Measurements from ENCODE around the gene TMEM89.

TMEM89 gene

DNA sequence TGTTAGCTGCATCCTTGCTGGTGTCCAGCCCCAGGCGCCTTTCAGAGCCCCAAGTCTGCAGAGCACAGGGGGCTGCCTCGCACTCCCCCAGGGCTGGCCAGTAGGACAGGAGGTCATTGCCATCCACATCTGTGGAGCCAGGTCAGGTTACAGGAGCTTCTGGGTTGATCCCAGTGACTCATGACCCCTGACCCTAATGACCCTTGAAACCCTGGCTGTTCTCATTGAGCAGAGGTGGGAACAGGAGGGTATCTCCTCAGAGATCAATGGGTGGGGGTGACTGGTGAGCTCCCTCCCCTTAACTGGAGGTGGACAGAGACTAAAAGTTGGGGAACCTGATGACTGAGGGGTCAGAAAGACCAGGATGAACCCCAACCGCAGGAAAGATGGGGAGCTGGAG, 19.8 kb upstream of the TMEM89 start:
- no peak for DNase-seq

DNA sequence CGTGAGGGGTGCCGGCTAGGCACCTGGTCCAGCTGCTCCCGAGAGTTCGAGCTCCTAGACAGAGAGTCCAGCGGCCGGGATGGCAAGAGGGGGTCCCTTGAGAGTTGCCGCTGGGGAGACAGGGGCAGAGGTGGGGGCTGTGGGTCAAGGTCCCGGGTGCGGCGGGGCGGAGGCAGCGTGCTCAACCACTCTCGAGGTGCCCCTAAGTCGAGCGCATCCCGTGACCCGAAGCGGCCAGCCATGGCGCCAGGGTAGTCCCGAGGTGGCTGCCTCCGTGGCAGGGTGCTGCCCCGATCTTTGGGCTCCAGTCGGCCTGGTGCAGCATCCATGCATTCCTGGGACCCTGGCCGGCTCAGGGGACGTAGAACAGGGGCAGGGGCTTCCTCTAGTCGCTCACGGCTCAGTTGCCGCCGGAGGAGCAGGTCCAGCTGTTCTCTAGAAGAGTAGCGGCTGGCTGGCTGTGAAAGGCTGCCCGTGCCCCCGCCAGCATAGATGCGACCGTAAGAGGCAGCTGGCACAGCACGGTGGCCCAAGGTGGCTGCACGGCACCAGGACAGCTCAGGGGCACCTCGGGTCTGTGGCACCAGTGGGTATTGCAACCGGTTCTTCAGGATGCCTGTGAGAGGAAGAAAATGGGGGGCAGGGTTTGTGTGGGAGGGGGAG, 18.5 kb upstream of the TMEM89 start:
- DNase-seq: no peak

DNA sequence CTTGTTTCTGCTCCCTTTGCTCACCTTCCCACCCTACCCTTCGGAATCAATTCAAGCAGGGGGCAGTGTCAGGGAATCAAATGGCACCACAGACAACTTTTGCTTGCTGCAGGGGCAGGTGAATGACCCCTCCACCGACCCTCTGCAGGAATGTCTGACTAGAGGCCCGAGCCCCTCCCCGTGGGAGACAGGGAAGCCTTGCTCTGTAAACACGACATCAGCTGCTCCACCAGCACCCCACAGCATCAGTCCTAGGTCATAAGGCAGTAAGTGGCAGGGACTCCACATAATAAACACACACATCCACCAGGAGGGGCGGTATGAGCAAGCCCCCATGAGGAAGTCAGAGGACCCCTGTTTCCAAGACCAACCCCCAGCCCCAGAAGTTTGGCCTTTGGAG, 15.7 kb upstream of the TMEM89 start:
- DNase-seq: no peak

DNA sequence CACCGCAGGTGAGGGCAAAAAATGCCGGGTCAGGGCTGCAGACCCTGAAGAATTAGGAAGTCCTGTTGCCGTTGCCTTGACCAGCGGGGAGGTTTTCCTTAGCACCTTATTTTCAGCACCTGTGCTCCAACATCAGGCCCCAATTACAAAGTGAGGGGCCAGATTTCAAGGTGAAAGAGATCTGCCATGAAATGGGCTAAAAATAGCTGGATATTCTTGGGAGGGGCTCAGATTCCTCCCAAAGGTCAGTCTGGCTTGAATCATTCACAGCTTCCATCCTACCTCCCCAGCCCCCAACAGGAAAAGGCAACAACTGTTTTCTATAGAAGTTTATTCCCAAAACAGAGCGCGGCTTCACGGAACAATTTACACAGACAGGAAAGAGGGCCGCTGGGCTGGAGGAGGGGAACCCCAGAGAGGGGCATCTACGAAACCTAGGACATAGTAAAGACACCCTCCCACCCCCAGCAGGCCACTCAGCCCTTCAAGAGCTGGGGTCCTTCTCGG, 14.6 kb upstream of the TMEM89 start:
- DNase-seq: no peak

DNA sequence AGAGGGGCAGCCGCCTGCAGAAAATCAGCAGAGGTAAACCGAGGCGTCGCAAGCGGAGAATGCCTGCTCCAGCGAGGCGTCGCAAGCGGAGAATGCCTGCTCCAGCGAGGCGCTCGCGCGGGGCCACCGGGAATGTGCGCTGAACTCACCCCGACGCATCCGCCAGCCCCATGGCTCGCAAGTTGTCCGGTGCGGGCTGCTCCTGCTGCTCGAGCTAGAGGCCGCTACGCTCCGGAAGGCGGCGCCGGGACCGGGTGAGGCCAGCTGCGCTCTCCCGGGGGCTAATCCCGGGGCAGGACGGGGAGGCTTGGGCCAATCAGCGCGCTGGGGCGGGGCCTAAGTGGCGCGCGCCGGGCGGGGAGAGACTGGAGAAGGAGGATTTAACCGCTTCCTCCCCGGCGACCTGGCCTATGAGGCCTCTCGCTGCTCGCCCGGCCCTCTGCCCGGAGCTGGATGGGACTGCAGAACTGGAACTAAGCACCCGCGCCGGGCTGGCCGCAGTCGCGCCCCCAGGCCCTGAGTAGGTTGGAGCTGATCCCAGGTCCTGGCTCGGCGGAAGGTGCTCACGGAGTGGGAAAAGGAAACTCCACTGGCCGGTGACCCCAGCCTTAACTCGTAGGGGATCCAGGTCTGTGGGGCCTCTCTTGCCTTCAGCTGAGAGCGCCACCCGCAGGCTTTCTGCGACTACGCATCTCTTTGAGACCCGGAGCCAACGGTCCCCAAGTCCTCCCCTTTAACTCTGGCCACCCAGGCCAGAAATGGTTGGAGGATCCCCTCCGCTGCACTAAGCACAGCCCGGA, 13.9 kb upstream of the TMEM89 start, which contains the start of gene SLC26A6:
Gene SLC26A6 (minus strand): TSS at position 240 of the 800 bp plus-strand sequence. CDS start 68 bp downstream, at position 172.
- peak; percentile 72 to 89 (median 78) for DNase-seq

DNA sequence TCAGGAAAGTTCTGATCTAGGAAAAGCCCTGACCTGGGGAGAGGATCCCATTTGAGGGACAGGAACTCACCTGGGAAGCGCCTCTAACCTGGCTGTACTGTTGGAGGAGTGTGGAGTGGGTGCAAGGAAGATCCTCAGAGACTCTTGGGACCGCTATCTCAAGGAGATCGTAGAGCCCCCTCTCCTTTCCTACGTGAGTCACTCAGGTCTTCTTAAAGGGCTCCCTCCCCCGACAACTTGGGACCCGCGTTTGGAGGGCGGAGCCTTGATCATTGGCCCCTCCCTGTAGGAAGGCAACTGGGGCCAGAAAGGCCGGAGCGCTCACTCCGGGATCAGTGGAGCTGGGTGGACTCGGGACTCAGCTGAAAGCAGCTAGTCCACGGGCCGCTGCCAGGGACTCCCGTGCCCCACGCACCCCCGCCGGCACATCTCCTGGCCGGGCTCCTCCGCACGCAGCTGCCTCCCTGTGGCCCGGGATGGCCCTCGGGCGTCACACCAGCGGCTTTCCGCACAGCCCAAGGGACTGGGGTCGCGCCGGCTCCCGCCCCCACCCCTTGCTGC, 13.2 kb upstream of the TMEM89 start:
- peak in 1 of 4 experiments; percentile 21 for DNase-seq

DNA sequence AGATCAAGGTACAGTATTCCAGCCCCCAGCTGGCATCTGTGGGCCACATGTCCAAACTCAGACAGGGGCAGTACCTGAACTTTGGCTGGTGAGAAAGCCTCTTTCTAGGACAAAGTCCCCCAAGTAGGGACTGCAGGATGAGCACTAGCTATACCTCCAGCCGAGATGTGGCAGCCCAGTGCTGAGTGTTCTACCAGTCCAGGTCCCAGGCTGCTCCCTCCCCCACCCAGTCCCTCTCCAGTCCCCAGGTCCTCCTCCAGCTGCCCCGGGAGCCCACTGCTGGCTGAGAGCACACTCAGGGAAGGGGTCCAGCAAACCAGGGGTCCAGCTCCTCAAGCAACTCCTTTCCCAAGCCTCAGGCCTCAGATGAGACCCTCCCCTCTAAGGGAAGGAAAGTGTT, 12.2 kb upstream of the TMEM89 start:
- no peak for DNase-seq

DNA sequence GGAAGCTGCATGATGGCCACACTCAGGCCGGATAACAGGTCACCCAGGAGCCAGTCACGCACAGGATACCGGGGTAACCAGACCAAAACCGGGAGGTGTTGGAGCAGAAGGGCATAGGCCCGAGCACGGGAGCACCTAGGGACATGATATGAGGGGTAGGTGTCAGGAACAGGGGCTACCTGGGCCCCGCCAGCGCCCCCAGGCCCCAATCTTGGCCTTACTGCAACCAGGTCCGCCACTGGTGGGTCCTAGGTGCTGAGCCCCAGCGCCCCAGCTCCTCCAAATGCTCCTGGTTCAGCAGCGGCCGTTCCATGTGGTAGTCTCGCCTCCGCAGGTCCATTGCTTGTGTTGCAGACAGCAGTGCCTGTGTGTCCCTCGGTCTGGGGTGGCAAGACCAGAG, 11.7 kb upstream of the TMEM89 start:
- no peak for DNase-seq

DNA sequence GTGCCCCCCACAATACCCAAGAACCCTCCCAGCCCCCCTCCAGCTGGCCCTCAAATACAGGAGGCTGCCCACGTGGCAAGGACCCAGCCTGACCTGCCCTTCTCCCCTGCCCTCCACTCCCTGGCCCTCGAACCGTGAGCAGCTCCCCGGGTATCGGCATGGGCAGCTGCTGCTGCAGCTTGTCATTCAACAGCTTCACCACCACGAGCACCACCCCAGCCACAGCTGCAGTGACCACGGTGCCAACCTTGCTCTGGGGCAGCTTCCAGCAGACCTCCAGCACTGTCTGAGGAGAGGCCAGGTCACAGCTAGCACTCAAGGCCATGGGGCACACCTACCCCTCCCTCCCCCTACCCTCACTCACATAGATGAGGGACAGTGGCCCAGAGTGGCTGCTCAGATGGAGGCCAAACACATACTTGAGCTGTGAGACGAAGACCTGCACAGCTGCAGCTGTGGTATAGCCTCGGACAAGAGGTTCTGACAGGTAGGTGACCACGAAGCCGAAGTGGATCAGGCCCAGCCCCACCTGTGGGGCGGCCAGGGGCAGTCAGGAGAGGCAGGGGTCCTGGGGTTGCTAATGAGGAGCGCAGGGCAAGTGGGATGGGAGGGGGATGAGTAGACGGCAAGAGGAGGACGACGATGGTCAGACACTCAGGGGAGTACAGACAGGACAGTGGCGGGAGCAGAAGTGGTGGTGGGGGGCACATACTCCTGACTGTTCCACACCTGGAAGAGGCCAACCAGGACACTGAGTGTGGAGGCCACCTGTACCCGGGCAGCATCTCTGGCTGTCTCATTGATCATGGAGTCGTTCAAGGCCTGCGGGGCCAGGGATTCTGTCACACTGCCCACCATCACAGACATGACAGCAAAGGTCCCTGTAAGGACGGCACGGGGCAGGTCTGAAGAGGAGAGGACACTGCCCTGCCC, 10.2 kb upstream of the TMEM89 start:
- no peak for DNase-seq

DNA sequence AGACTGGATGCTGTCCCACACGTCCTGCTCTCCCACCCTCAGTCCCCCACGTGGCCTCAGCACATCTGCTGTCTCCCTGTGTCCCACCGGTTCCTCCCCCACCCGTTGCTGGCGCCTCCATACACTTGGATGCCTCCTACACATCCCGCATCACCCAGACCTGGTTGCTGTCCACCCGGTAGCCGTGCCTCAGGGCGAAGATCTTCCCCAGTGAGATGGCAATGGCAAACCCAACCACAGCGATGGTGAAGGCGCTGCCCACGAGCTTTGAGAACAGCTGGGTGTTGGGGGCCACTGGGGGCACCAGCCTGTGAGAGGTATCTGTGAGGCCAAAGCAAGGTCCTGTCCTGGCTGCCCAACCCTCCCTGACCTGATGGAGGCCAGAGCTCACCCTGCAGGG, 9.3 kb upstream of the TMEM89 start:
- no peak for DNase-seq

DNA sequence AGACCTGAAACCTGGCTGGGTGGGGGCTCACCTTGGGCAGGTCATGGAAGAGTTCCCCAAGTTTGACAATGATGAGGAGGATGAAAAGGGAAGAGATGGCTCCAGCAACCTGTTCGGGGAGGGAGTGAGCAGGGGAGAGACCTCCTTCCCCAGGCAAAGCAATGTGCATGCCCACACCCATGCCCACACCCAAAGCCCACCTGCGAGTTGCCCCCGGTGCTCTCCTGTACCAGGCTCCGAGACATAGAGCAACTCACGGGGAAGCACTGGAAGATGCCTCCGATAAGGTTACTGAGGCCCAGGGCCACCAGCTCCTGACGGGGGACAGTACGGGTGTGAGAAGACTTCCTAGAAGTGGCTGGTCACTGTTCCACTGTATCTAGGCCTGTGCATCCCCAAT, 8.8 kb upstream of the TMEM89 start:
- DNase-seq: no peak

DNA sequence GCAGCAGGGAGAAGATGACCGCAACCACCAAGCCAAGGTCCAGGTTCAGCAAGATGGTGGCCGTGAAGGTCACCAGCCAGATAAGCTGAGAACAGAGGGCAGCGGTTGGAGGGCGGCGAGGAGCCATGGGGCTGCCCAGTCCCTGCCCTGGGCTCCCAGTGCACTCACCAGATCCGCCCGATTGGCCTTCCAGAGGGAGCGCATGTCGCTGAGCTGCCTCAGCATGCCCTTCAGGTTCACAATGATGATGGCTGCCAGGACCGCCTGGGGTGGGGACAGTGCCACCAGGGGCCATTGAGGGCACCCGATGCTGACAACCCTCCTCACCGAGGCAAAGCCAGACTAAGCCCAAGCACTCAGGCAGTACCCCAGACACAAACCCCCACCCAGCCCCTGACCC, 8.3 kb upstream of the TMEM89 start:
- no peak for DNase-seq

DNA sequence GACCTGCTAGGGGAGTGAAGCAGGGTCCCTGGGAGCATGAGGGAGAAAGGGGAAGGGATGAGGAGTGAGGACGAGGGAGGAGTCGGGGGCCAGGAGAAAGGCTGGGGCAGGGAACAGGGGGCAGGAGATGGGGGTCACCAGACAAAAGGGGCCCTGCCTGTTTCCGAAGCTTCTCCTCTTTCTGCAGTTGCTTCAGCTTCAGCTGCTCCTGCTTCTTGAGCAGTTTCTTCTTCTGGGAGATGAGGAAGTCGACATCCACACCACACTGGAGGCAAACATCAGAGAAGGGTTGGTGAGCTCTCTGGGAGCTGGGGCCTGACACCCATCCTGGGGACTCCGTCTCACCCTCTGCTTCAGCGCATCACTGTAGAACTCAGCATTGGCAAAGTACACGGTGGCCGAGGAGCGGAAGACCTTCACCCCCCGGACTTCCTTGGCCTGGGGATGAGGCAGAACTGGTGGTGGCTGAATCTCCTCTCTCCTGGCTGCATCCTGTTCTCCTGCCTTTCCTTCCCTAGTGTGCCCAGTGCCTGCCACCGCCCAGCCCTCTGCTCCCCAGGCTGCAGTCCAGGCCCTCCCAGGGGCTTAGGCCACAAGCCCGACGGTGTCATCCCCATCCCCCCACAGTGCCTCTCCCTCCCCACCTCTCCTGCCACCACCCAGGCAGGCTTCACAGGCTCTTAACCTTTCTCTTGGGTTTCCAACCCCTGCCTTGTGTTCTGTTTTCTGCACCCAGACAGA, 6.9 kb upstream of the TMEM89 start:
- DNase-seq: no peak

DNA sequence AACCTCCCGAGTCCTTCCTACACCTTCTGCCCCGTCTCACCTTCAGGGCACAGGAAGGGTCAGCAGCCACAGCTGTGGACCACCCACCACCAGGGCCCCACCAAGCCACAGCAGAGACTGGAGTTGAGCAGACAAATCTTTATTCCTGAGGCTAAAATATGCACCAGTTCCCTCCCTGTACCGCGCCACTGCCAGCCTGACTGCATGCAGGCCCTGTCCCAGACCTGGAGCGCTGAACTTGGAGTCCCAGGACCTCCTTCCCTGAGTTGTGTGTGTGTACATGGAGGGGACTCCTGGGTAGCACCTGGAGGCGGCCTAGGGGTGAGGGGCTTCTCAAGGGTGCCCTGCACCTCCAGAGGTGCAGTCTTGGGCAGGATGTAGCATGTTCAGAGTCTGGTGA, 4.0 kb upstream of the TMEM89 start:
- no peak for DNase-seq

DNA sequence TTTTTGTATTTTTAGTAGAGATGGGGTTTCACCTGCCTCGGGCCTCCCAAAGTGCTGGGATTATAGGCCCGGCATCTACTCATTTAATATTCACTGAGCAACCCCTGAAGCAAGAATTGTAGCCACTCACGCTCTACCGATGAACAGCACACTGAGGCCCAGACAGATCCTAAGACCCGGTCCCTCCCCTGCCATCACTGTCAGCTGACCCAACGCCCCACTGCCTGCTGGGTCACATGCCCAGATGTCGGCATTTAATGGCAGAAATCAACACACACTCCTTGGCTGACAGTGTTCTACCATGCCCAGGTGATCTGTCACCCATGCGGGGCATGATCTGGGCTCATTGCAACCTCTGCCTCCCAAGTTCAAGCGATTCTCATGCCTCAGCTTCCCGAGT, 3.2 kb upstream of the TMEM89 start:
- no peak for DNase-seq

DNA sequence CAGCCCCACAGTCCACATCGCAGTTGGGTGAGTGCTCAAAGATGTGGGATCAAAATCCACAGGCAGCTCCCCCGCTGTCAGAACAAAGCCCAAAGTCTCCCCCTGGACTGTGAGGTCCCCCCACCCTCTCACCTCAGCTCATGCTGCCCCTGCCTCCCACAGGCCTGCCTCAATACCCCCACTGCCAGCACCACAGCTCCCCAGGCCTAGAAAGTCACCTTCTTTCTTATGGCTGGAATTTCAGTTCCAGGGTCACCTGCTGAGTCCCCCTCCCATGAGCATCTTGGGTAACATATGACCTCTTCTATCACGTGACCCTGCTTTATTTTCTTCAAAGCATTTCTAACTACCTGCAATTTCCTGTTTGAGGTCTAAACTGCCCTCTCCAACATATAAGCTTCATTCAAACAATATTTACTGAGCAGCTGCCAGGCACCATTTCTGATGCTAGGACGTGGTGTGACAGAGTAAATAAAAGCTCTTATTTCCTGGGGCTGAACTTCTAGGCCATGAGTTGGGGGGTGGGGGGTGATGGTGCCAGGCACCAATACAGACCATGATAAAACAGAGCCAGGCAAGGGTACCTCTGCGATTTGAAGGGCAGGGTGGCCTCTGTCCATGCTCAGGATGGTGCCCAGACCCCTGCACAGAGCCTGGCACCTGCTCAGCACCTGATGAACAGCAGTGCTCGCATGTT, 2.4 kb upstream of the TMEM89 start:
- no peak for DNase-seq

DNA sequence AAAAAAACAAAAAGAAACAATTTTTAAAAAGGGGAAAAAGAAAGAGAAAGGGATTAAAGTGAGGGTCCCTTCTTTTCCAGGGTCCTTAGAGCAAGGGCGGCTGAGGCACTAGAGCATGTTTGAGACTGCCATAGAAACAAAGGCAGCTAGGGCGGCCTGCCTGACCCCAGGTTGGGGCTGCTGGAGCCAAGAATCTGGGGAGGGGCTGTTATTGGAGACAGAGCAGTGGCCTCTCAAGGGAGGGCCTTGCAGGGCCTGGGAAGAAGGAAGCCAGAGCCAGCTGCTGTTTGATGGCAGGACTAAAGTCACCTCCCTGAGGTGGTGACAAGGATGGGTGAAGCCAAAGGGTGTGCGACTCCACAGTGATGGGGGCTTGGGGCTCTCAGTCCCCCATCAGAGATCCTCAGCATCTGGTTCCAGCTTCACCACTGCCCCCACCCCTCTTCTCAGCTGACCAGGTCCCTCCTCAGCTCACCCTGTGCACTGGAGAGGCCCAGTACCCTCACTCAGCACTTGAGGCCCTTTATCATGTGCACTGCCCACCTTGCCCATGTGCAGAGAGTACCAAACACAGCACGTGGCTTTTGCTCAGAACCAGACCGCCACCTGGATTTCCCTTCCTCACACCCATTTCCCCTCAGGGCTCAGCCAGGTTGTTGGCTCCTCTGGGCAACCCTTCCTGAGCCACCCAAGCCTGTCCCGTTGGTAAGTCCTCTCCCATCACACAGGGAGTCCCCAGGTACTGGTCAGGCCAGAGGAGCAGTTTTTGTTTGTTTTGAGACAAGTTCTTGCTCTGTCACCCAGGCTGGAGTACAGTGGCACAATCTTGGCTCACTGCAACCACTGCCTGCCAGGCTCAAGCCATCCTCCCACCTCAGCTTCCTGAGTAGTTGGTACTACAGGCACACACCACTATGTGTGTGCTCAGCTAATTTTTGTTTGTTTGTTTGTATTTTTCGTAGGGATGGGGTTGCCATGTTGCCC, 1.7 kb downstream of the TMEM89 start:
- DNase-seq: no peak

DNA sequence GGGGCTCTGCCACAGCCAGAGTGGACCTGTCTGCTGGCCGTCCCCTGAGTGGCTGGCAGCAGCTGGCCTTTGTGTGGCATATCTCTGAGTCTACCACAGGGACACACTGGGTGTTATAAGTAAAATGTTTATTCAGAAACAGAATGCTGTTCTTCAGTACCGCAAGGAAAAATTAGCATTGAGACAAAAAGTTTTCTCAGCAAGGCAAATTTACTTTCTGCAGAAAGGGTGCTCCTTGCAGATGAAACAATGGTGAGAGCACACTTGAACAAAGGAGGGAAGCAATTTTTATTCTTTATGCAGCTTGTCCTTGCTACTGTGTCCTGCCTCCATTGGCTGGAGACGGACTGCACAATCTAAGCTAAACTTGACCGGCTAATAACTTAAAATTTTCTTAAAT, 4.0 kb downstream of the TMEM89 start:
- no peak for DNase-seq

DNA sequence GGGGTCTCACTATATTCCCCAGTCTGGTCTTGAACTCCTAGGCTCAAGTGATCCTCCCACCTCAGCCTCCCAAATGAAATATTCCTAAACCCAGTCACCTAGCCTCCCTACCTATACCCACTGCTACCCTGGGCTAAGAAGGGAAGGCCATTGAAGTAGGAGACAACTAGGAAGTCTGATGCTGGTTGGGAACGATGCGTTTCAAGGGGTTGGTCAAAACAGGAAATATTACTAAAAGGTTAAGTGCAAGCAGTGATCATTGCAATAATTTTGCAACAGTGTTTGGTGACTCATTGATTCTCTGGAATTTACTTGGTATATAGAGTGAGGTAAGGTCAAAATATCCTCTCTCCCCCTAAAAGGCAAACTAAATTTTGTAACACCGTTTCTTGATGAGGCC, 7.5 kb downstream of the TMEM89 start:
- DNase-seq: no peak

DNA sequence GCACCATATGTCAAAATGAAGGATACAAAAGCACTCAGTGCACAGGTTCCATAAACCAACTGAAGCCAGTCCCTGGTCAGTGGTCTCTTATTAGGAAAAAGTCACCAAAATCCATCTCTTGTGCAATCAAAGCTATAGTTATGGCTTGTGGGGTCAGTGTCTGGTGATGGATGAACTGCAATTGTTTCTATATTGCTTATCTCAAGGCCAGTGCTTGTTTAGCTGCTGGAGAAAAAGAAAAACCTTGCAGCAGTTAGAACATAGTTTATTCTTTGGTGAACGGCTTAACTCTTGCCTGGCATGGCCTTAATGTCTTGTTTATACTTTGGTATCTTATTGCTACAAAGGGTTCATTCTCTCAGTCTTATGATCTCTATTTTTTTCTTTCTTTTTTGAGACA, 9.3 kb downstream of the TMEM89 start:
- DNase-seq: no peak

Measured in activated naive CD4-positive, alpha-beta T cell (primary cell).